SJSA1 (cell line): ENCODE data around the gene DHFR. TPM values are rescaled to one million over a fixed set of nuclear protein-coding genes. Genes with fewer than 3 reads are reported as not detected.

Experiments used
- total RNA-seq: library from RNA; depleted of rRNA; stranded (reverse); fragments of >200 nt; shearing (Covaris generic); gene quantifications from 2 replicates; pipeline ENCODE4 v1.2.3, GENCODE V29; 2014; rRNA removed

The DHFR gene
- total RNA-seq, 1 experiment from 2014 or later: 145 TPM

Other genes with a start within 250 kb of the DHFR start
- gene ZFYVE16, start 246.9 kb downstream of the DHFR start, total RNA-seq: 30.1 and 30.9 TPM in 2 replicates
- 2.1 and 3.9 TPM in 2 replicates for gene FAM151B, start 166.9 kb downstream of the DHFR start, total RNA-seq
- gene ANKRD34B, start 84.7 kb downstream of the DHFR start, total RNA-seq: not detected in 2 replicates
- gene MSH3, start 331 bp downstream of the DHFR start, total RNA-seq: 7.7 and 12.9 TPM in 2 replicates